HG03521 (cell line): ENCODE measurements around the gene MTREX.

Experiments used
- ATAC-seq: cut with Tn5 transposase; IDR thresholded peaks from one replicate; pipeline ENCODE4 v1.9.1; 2021; ENCODE audit warnings: mild to moderate bottlenecking, moderate library complexity; ENCODE audit not compliant: unreplicated experiment

The MTREX gene

DNA sequence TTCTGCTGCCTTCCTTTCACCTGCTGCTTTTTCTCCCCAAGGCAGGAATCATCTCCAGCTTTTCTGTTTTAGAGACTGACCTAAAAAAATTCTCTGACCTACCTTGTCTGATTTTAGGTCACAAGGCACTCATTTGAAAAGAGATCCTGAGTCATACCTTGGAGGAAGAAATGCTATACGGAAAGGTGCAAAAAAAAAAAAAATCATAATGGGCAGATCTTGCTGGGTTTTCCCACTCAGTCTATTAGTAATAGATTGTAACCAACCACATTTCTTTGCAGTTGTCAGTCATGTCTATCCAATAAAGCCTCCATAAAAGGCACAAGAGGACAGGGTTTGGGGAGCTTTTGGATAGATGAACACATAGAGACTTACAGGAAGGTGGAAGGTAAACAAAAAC is 70.0 kb downstream of the MTREX start:
- no peak for ATAC-seq

- ATAC-seq: no peak
Observed at GRCh38 chr5:55383254-55383653, 75.5 kb downstream of the MTREX start.

DNA sequence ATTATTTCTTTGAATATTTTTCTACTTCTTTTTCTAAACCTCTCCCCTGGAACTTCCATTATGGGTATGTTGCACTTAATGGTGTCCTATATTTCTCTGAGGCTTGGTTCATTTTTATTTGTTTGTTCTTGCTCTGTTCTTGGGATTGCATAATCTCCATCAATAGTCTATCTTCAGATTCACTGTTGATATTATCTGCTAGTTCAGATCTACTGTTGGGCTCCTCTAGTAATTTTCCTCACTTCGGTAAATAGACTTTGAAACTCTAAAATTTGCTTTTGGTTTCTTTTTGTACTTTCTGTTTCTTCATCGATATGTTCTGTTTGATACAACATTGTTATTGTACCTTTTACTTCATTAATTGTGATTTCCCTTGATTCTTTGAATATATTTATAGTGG is 76.3 kb downstream of the MTREX start:
- ATAC-seq: no peak

DNA sequence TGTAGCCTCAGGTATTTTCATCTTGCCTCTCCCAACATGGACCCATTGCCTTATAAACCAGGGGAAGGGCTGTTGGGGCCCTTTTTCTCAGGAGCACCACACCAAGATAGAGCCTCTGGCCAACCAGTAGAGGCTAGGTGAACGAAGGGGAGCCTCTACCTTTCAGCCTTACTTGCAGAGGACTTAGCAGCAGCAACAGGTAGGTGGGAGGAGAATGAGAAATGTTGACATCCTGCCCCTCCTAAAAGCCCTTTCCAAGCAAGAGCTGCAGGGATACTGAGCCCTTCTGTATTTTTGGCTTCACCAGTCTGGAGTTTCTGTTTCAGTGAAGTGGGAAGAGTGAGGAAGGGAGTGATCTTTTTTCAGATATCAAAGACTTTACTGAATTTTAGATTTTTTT is 77.4 kb downstream of the MTREX start:
- ATAC-seq: no peak

DNA sequence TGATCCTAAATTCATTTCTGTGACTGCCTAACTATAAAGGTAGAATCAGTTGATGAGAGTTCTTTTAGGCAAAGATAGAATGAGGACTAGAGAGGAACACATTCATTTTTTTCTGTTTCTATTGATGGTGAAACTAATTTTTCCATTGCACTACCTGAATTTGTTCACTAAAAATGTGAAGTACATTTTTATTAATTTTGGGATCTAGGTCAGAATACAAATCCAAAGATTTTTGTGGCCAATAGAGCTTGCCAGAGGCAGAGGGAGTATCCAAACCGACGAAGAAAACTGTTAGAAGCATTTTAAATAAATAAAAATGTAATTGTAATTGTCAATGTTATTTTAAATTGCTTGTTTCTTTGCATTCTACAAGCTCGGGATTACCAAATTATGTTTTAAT is 78.1 kb downstream of the MTREX start:
- no peak for ATAC-seq

DNA sequence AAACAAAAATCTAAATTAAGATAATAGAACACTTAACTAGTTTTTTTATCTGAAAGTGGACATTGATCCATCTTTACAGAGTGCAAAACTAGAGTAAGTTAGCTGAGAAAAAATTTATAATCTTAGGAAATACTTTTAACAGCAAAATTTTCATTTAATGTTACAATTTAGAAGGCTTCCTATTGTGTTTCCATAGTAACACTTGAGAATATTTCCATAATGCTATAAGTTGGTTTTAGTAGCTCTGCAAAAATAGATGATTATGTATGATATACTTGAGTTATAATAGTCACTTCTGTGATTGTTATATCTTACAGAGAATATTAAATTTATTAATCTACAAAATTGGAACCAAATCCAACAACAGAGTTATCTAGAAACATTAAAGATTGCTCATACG is 78.6 kb downstream of the MTREX start:
- ATAC-seq: no peak

GRCh38 chr5:55387865-55388264 is 80.1 kb downstream of the MTREX start:
- ATAC-seq: no peak

GRCh38 chr5:55391707-55392106 is 83.9 kb downstream of the MTREX start:
- no peak for ATAC-seq

DNA sequence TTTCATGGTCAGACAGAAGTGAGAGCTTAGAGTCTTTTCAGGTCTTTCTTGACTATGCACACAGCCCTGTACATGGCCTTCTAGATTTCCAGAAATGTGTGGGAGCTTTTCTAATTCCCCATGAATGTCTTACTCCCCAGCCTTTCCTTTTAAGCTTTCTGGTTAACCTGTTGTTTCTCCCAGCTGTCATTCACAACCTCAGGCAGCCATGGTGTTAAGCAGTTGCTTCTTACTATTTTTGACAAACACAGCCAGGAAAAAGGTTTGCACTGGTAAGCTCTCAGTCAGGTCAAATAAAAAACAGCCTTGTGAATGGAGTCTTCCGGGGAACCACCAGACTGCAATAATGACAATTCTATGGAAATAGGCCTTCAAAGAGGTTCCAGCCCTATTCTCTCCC is 84.9 kb downstream of the MTREX start:
- ATAC-seq: no peak

- no peak for ATAC-seq
Observed at GRCh38 chr5:55393501-55394175, 85.8 kb downstream of the MTREX start.

- ATAC-seq: no peak
Observed at GRCh38 chr5:55402199-55402598, 94.4 kb downstream of the MTREX start.

- ATAC-seq: no peak
Observed at GRCh38 chr5:55406292-55406691, 98.5 kb downstream of the MTREX start.

DNA sequence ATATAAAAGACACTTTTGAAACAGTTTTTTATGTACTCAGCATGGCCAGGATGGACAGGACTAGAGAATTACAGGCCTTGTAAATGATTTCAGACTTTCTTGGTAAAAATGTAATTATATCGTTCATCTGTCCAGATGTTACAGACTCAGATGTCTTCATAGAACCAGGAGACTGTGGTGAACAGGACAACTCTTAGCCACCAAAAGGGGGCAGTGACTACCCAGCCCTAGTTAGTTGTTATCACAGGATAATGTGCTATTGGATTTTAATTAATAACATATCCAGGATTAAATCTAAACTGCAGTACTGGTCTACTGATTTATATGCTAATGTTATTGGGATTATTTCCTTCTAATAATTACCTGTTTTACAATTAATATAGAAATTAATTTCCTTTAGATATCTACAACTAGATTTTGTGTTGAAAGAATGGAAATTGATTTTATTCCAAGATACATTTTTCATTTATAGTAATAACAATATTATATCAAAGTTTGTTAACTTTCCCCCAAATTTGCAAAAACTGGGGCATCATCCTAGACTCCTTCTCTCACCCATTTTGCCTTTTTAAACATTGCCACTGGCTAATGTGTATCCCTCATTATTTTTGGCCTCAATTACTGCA is 99.4 kb downstream of the MTREX start:
- ATAC-seq: no peak

DNA sequence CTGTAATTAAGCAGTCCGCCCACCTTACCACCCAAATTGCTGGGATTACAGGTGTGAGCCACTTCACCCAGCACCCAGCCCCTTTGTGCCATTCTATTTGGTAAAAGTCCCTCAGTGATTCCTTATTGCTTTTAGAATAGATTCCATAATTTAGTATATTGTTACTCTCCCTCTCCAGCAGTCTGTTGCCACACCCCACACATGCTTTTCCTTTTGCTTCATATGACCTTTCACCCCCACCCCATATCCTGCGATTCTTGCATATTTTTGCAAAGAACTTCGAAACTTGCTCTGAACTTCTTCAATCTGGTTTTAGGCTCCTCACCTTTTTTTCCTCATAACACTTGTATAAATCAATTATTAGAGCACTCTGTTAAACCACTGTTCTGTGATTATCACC is 100.2 kb downstream of the MTREX start:
- ATAC-seq: no peak

DNA sequence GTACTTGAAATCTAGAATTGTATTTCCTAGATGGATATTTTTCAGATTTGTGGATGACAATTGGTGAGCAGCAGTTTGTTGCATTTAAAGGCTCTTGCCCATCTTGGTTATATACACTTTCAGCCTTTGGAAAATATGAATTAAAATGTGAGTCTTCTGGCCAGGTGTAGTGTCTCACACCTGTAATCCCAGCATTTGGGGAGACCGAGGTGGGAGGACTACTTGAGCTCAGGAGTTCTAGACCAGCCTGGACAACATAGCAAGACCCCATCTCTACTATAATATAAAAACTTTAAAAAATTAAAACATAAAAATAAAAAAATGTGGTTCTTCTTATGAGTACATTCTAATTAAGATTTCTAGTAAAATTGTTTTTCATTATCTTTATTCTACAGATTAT is 102.0 kb downstream of the MTREX start:
- ATAC-seq: no peak

GRCh38 chr5:55410845-55411244 is 103.1 kb downstream of the MTREX start:
- no peak for ATAC-seq

- ATAC-seq: no peak
Observed at GRCh38 chr5:55411876-55412275, 104.1 kb downstream of the MTREX start.

DNA sequence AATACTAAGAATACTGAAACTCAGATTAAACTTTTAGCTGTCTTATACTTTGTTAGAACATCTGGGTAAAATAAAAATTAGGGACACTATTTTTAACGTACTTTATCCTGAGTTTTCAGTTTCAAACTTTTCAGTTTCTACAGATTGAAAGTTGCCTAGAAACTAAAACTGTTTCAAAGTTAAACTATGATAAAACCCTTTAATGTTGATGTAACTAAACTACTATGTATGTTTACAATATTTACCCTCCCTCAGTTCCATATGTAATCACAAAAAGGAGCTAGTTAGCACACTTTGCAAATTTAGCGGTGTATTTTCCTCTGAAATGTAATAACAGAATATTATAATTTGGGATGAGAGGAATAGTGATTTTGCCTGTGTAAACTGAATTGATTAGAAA is 105.9 kb downstream of the MTREX start:
- ATAC-seq: no peak

GRCh38 chr5:55415071-55415470 is 107.3 kb downstream of the MTREX start:
- no peak for ATAC-seq

GRCh38 chr5:55416306-55416705 is 108.5 kb downstream of the MTREX start:
- no peak for ATAC-seq

DNA sequence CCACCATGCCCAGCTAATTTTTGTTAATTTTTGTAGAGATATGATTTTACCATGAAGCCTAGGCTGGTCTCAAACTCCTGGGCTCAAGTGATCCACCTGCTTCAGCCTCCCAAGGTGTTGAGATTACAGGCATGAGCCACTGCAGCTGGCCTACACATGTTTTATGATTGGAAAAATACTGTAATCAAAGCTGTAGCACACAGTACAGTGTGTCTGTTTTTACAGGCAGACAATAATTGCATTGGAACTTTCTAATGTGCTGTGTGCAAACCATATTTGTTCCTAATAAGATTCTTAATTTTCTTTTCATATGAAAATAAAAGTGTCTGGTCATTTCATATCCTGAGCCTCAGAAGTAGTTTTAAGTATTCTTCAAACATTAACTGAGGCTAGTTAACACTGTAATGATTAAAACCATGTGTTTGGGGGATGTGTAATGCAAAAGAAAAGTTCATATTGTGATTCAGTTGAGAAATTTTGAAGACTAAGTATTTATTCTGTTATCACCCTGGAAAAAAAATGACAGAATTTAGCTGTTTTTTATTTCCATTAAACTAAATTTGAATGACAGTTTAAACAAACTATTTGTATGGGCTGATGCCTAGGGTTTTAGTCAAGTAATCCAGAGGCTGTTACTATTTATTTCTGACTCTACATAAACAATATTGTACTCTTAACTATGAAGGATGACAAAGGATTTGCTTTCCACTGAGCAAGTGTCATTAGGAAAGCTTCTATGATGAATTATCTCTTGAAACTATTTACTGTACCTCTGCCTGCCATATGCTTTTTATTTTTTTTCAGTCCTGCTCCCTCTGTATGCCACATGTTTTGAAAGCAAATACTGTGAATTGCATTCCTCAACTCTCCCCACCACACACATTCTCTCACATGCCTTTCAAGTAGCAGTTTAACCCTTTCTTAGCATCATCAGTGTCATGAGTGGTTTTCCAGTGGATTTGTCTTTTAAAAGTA is 111.5 kb downstream of the MTREX start:
- no peak for ATAC-seq

DNA sequence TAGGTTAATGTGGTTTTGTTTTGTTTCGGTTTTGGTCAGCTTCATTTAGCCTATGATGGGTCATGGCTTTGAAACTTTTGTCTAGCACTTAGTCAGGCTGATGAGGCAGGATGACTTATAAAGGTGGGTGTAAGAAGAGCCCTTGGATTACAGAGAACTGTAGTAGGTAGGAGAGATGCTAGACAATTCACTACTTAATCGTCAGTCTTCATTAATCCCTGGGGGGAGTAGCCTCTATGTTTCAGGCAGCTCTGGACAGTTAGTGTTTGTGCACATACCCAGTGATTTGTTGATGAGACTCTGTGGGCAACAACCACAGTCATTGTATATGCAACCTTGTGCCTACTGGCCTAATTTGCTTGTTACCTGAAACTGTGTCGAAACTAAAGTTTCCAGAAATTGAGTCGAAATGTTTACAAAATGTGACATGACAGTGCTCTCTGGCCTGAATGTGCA is 113.3 kb downstream of the MTREX start:
- peak; percentile 83 for ATAC-seq
